DMS114 treated with DMSO at 0.1 percent for 48 hours (cell line): ENCODE results near the gene OGA.

Source experiments
- DNase-seq: peaks from one replicate; lab custom pipeline; 2025; ENCODE audit not compliant: unreplicated experiment; lab: John Stamatoyannopoulos, UW

The OGA gene

GRCh38 chr10:101776161-101776817 is 42.0 kb downstream of the OGA start:
- DNase-seq: no peak

- no peak for DNase-seq
These were observed 42.7 kb downstream of the OGA start, which contains the start of gene FGF8 for GRCh38 chr10:101775273-101776160. Gene FGF8 (minus strand): TSS chr10:101776114. CDS start chr10:101775900, 214 bp downstream.

- no peak for DNase-seq
These were observed 43.5 kb downstream of the OGA start for GRCh38 chr10:101774589-101775272.

GRCh38 chr10:101773923-101774588 is 44.2 kb downstream of the OGA start:
- no peak for DNase-seq

GRCh38 chr10:101772895-101773761 is 45.1 kb downstream of the OGA start:
- no peak for DNase-seq

GRCh38 chr10:101772017-101772894 is 46.0 kb downstream of the OGA start:
- DNase-seq: no peak

- DNase-seq: no peak
These were observed 46.9 kb downstream of the OGA start for GRCh38 chr10:101771380-101771779.

GRCh38 chr10:101770331-101771215 is 47.7 kb downstream of the OGA start:
- no peak for DNase-seq

GRCh38 chr10:101769541-101770180 is 48.6 kb downstream of the OGA start:
- no peak for DNase-seq

GRCh38 chr10:101768791-101769170 is 49.5 kb downstream of the OGA start:
- no peak for DNase-seq

- DNase-seq: no peak
These were observed 50.1 kb downstream of the OGA start for GRCh38 chr10:101767966-101768790.

- no peak for DNase-seq
These were observed 50.7 kb downstream of the OGA start for GRCh38 chr10:101767600-101767945.

- DNase-seq: no peak
These were observed 51.3 kb downstream of the OGA start for GRCh38 chr10:101766753-101767599.

GRCh38 chr10:101766306-101766705 is 51.9 kb downstream of the OGA start:
- no peak for DNase-seq

- DNase-seq: no peak
These were observed 55.0 kb downstream of the OGA start for GRCh38 chr10:101763141-101763846.
